K562 (cell line): ENCODE measurements around the gene CUL1. TPM values are rescaled to one million over a fixed set of nuclear protein-coding genes. Genes with fewer than 3 reads are reported as not detected.

Experiments
- CBFA2T2 ChIP-seq: fragments of 450-650 bp; conservative IDR thresholded peaks from 2 replicates; pipeline ENCODE4 v1.6.1; 2017; ENCODE audit warnings: mild to moderate bottlenecking
- CCNT2 ChIP-seq: IDR thresholded peaks from 2 replicates; pipeline ENCODE4 v1.6.1; 2011; ENCODE audit warnings: borderline replicate concordance, low read depth, mild to moderate bottlenecking, moderate library complexity, mixed read lengths, low read length; ENCODE audit not compliant: insufficient read length; ENCODE audit errors: extremely low read depth
- ELF4 ChIP-seq: fragments of 450-650 bp; formaldehyde crosslinking; IDR thresholded peaks from 2 replicates; pipeline ENCODE4 v1.4.0; 2022; ENCODE audit warnings: missing genetic modification characterization
- GATAD2B ChIP-seq: fragments of 450-650 bp; IDR thresholded peaks from 2 replicates; pipeline ENCODE4 v1.6.1; 2017; ENCODE audit warnings: mild to moderate bottlenecking, borderline replicate concordance
- HDAC3 ChIP-seq: fragments of 450-650 bp; IDR thresholded peaks from 2 replicates; pipeline ENCODE4 v1.6.1; 2018; ENCODE audit warnings: borderline replicate concordance, mild to moderate bottlenecking, moderate library complexity; ENCODE audit not compliant: partially characterized antibody
- HMG20B ChIP-seq: fragments of 250-450 bp; sonication (Bioruptor Pico); IDR thresholded peaks from 2 replicates; pipeline ENCODE4 v1.5.0; 2021; ENCODE audit warnings: mild to moderate bottlenecking
- POLR2AphosphoS2 ChIP-seq: IDR thresholded peaks from 2 replicates; pipeline ENCODE4 v1.6.1; 2012; ENCODE audit warnings: low read length, improper control_type of control experiment
- PTTG1 ChIP-seq: fragments of 450-650 bp; IDR thresholded peaks from 2 replicates; pipeline ENCODE4 v1.6.1; 2016; ENCODE audit warnings: low read depth, mild to moderate bottlenecking, missing genetic modification characterization, missing compliant biosample characterization
- RBFOX2 ChIP-seq: fragments of 200-400 bp; formaldehyde crosslinking; IDR thresholded peaks from 2 replicates; pipeline ENCODE4 v1.6.1; 2017; ENCODE audit warnings: low read depth, mild to moderate bottlenecking, low read length, moderate library complexity
- RFX1 ChIP-seq: fragments of 450-650 bp; IDR thresholded peaks from 2 replicates; pipeline ENCODE4 v1.6.1; 2016; ENCODE audit warnings: mild to moderate bottlenecking, moderate library complexity
- SIX5 ChIP-seq, 2 experiments: IDR thresholded peaks; 2 replicates each; pipeline ENCODE4 v1.6.1; 2011; ENCODE audit warnings: low read length in 2 of 2, borderline replicate concordance in 1 of 2, low read depth in 1 of 2, mild to moderate bottlenecking in 1 of 2, moderate library complexity in 1 of 2; ENCODE audit not compliant: insufficient read depth in 1 of 2
- SMAD4 ChIP-seq: fragments of 250-450 bp; sonication (Bioruptor Pico); conservative IDR thresholded peaks from 2 replicates; pipeline ENCODE4 v1.8.0; 2021; ENCODE audit warnings: inconsistent platforms, mild to moderate bottlenecking, moderate library complexity
- TBL1XR1 ChIP-seq, 2 experiments: IDR thresholded peaks; 2 replicates each; pipeline ENCODE4 v1.6.1; 2012; ENCODE audit warnings: improper control_type of control experiment in 2 of 2, low read length in 2 of 2, mild to moderate bottlenecking in 1 of 2
- TEAD1 ChIP-seq, 2 experiments: fragments of 450-650 bp in 1 of 2; sonication (generic) in 1 of 2; formaldehyde crosslinking; IDR thresholded peaks; 2 replicates each; pipeline versions ENCODE4 v1.4.0 to v1.8.0; 2020 to 2022; ENCODE audit warnings: mild to moderate bottlenecking in 2 of 2, missing genetic modification reagents in 1 of 2
- U2AF1 ChIP-seq: fragments of 200-400 bp; formaldehyde crosslinking; optimal IDR thresholded peaks from 2 replicates; pipeline ENCODE3; 2017; ENCODE audit warnings: mild to moderate bottlenecking, low read depth, low read length, moderate library complexity
- ZZZ3 ChIP-seq: fragments of 450-650 bp; IDR thresholded peaks from 2 replicates; pipeline ENCODE4 v1.6.1; 2016; ENCODE audit warnings: antibody characterized with exemption, mild to moderate bottlenecking, moderate library complexity
- polyA plus RNA-seq, 8 experiments: library from polyadenylated mRNA; depleted of rRNA in 4 of 8; stranded (reverse) in 5 of 8; unstranded in 3 of 8; fragments of >200 nt; fragmentation: Nextera tagmentation in 2 of 8; fragmentation: Illumina TruSeq in 1 of 8; extraction: Ambion mirVana in 2 of 8; extraction: Trizol in 1 of 8; gene quantifications; 2 replicates each; pipeline versions ENCODE4 v1.2.1 to v1.2.3, GENCODE V29; 2011 to 2014; ENCODE audit warnings: inconsistent platforms in 1 of 8, missing spikeins in 1 of 8
- total RNA-seq, 7 experiments: library from RNA; depleted of rRNA in 6 of 7; stranded (reverse); fragments of >200 nt in 6 of 7; fragmentation: Illumina TruSeq in 2 of 7; extraction: Trizol in 2 of 7; gene quantifications; 2 replicates each; pipeline versions ENCODE4 v1.2.1 to v1.2.3, GENCODE V29; 2011 to 2021; ENCODE audit warnings: low replicate concordance in 1 of 7
- TF ChIP-seq, protein P1 (sequence below), 2 experiments: fragments of 450-650 bp in 1 of 2; sonication (generic) in 1 of 2; formaldehyde crosslinking in 1 of 2; IDR thresholded peaks in 1 of 2; conservative IDR thresholded peaks in 1 of 2; 2 replicates each; pipeline versions ENCODE4 v1.6.1 to v1.8.1; 2016 to 2023; ENCODE audit warnings: mild to moderate bottlenecking in 2 of 2, moderate library complexity in 2 of 2, inconsistent platforms in 1 of 2, missing genetic modification reagents in 1 of 2
- TF ChIP-seq, protein P2 (sequence below): fragments of 450-650 bp; conservative IDR thresholded peaks from 2 replicates; pipeline ENCODE4 v1.6.1; 2016; ENCODE audit warnings: missing genetic modification characterization, low read depth, mild to moderate bottlenecking, missing compliant biosample characterization, moderate library complexity
- TF ChIP-seq, protein P3 (sequence below): sonication (generic); formaldehyde crosslinking; IDR thresholded peaks from 2 replicates; pipeline ENCODE4 v1.8.1; 2023; ENCODE audit warnings: missing genetic modification reagents, mild to moderate bottlenecking, borderline replicate concordance

The CUL1 gene
- total and polyA plus RNA-seq, 9 of the 15 experiments (the other 6 are each of a cell fraction or from before 2014, with no cell fraction given) = 31.5 to 107 (median 96.5) TPM

DNA sequence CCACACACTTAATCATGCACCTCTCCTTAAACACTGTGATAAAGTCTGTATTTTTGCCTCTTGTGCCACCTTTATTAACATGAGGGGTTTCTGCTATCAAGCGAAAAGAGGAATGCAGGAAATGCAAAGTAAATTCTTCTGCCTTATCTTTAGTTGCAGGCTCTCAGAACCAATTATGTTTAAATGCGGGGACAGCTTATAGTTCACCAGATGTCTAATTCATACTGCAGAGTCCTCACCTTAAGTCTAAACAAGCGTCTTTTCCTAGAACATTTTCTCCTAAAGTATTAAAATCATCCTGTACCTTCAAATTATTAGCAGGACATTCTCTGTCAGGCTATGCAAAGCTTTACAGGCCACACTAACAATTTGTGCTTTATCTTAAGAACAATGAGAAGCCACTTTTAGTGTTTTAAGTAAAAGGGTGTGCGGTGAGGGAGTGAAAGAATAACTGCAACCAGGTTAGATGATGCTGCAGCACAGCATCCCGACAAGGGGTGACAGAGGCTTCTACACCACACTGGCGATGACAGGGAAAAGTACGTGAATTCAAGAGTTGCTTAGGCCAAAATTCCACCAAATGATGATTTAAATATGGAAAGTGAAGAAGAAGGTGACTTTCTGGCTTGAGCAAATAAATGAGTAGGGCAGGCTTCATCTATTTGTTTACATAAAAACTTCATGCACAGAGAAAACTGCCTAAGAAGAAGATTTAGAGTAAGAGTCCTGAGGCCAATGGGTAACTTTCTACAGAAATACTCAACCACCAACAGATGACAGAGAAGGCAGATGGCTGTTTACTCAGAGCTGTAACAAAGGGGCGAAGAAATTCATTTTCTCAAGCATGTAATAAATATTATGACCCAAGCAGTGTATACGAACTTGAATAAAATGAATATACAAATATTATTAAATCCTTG is 149.4 kb downstream of the CUL1 start (continued):
- TF ChIP-seq CCNT2 (peak; percentile 71), ELF4 (CRISPR knock-in tag) (peak; percentile 28; the same call in 1 of the 2 replicates), RBFOX2 (no peak), SMAD4 (CRISPR knock-in tag) (peak; percentile 74; the same call in 1 of the 2 replicates), CBFA2T2 (peak; percentile 93), SIX5 (IDR thresholded peaks at IDR 0.05; ENCODE audit: borderline replicate concordance in 1 of 2, insufficient read depth in 1 of 2, low read depth in 1 of 2, low read length in 2 of 2) (no peak), GATAD2B (0 out of 2 replicates have a peak, but pooled peaks have one; percentile 63), PTTG1 (tag) (no peak), TEAD1 (CRISPR knock-in tag; IDR thresholded peaks at IDR 0.05) (peak; percentile 84 to 95; a peak in 3 of 4 replicates), ZZZ3 (no peak), RFX1 (no peak), HMG20B (CRISPR knock-in tag) (no peak), HDAC3 (peak; percentile 65), U2AF1 (no peak), TBL1XR1 (IDR thresholded peaks at IDR 0.05; ENCODE audit: low read length in 2 of 2) (peak in 1 of 2 experiments; percentile 72; a peak in 2 of 4 replicates), POLR2AphosphoS2 (no peak)
- TF ChIP-seq, protein P1, sequence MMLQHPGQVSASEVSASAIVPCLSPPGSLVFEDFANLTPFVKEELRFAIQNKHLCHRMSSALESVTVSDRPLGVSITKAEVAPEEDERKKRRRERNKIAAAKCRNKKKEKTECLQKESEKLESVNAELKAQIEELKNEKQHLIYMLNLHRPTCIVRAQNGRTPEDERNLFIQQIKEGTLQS (IDR thresholded peaks at IDR 0.05) = no peak
- TF ChIP-seq, protein P1 (CRISPR knock-in tag; conservative IDR thresholded peaks at IDR 0.05) = peak; percentile 62; the same call in 1 of the 2 replicates
- TF ChIP-seq, protein P2, sequence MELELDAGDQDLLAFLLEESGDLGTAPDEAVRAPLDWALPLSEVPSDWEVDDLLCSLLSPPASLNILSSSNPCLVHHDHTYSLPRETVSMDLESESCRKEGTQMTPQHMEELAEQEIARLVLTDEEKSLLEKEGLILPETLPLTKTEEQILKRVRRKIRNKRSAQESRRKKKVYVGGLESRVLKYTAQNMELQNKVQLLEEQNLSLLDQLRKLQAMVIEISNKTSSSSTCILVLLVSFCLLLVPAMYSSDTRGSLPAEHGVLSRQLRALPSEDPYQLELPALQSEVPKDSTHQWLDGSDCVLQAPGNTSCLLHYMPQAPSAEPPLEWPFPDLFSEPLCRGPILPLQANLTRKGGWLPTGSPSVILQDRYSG (tag) = no peak
- TF ChIP-seq, protein P3, sequence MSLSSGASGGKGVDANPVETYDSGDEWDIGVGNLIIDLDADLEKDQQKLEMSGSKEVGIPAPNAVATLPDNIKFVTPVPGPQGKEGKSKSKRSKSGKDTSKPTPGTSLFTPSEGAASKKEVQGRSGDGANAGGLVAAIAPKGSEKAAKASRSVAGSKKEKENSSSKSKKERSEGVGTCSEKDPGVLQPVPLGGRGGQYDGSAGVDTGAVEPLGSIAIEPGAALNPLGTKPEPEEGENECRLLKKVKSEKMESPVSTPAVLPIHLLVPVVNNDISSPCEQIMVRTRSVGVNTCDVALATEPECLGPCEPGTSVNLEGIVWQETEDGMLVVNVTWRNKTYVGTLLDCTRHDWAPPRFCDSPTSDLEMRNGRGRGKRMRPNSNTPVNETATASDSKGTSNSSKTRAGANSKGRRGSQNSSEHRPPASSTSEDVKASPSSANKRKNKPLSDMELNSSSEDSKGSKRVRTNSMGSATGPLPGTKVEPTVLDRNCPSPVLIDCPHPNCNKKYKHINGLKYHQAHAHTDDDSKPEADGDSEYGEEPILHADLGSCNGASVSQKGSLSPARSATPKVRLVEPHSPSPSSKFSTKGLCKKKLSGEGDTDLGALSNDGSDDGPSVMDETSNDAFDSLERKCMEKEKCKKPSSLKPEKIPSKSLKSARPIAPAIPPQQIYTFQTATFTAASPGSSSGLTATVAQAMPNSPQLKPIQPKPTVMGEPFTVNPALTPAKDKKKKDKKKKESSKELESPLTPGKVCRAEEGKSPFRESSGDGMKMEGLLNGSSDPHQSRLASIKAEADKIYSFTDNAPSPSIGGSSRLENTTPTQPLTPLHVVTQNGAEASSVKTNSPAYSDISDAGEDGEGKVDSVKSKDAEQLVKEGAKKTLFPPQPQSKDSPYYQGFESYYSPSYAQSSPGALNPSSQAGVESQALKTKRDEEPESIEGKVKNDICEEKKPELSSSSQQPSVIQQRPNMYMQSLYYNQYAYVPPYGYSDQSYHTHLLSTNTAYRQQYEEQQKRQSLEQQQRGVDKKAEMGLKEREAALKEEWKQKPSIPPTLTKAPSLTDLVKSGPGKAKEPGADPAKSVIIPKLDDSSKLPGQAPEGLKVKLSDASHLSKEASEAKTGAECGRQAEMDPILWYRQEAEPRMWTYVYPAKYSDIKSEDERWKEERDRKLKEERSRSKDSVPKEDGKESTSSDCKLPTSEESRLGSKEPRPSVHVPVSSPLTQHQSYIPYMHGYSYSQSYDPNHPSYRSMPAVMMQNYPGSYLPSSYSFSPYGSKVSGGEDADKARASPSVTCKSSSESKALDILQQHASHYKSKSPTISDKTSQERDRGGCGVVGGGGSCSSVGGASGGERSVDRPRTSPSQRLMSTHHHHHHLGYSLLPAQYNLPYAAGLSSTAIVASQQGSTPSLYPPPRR (CRISPR knock-in tag) = no peak
